Stimulated activated CD8-positive, alpha-beta memory T cell treated with anti-CD3 and anti-CD28 coated beads, Interleukin-4, amount 100 ng/mL, for 24 hours (primary cell): ENCODE results near the gene ANXA1.

Experiments used
- DNase-seq: peaks from one replicate; pipeline ENCODE4 v3.0.0-alpha.2; 2020; ENCODE audit warnings: low read depth

Gene ANXA1

DNA sequence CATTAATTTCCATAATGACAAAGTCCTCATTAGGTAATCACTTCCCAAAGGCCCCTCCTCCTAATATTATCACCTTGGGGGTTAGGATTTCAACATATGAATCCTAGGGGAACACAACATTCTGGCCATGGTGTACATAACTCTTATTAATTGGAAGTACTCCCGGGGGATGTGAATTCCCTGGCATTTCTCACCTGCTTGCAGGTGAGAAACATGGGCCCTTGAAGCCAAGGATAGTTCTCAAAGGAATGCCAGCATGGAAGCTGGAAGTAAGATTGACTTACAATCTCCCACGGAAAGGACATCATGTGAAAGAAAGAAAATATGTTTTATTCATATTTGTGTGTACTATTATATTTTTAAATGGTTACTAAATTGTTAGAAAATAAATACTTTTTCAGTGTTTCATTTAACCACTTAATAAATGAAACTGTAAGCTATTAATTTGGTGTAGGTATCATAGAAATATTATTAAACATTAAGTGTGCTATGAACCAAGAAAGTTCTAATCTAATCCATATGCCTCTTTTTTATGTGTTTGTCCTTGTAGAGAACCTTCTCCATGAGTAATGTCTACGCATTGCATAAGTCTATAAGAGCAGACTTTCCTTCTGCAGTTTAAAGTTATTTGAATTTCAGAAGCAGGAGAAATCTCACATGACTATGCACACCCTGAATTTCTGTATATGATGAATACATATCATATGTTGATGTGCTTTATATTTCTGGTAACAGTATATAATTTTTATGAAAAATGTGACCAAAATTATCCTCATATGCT is 59.4 kb downstream of the ANXA1 start:
- DNase-seq = no peak

DNA sequence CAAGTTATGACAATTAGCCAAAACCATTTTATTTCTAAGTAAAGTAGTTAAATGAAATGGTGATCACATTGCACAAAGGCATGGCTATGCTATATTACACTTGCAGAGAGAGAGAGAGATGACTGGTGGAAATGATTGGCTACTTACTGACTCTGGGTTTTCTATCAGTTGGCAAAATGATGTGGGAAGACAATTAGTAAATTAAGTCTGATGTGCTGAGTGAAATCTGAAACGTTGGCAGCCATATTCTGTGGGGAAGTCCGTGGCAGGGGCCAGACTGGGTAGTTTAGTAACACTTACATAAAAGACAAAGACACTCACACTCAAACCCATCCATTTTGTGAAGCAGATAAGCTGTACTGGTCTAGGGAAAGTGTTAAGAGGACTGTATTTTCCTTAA is 61.6 kb downstream of the ANXA1 start:
- no peak for DNase-seq

DNA sequence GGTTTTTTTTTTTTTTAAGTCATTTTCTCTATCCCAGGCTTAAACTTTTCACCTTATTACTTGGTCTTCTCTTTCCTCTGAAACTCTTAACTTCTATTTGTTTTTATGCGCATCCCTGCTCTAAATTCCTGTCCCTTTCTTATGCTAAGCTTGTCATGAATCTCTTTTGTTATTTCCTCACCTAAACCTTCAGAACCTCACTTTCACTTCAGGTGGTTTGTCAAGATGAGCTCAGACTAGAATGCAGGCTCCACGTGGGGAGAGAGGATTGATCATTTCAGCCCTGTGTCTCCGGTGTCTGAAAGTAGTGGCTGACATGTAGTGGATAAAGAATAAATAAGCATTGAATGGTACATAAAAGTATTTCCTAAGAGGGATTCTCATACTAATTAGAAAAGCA is 63.6 kb downstream of the ANXA1 start:
- DNase-seq = no peak

DNA sequence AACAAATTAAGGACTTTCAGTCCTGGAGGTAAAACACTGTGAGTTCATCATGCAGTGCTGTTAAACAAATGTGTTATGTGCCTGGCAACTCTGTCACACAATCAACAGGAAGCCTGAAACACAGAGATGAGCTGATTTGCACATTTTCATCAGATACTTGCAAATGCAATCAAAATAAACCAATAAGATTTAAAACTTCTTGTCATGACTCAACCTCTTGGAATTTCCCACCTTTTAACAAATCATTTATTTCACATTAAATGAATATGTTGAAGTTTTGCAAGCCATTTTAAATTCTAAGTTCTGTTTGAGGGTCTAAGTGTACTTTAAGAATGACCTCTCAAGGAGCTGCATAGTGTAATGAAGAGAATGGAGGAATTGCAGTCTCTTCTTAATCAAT is 64.4 kb downstream of the ANXA1 start:
- DNase-seq = no peak
